Upper lobe of left lung (tissue), 6 donors: ENCODE data around the gene TBC1D1. TPM values are rescaled to one million over a fixed set of nuclear protein-coding genes. Genes with fewer than 3 reads are reported as not detected.

ENCODE experiments used
- ATAC-seq, 2 donors: fragments of 200-7000 bp; cut with Tn5 transposase; one replicate each; pipeline ENCODE4 v1.9.1; 2022; ENCODE audit warnings: mild to moderate bottlenecking in 2 of 2, moderate library complexity in 2 of 2; ENCODE audit not compliant: low FRiP score in 2 of 2
- DNase-seq, 2 donors: peaks; one replicate each; pipeline ENCODE4 v3.0.0-alpha.2; 2019 to 2020
- H3K27ac ChIP-seq, 4 donors: fragments of 200-600 bp; sonication (generic); one replicate each; pipeline ENCODE4 v1.5.1; 2016 to 2019
- H3K27me3 ChIP-seq, 4 donors: fragments of 200-600 bp; sonication (generic); one replicate each; pipeline ENCODE4 v1.5.1; 2017 to 2019
- H3K36me3 ChIP-seq, 4 donors: fragments of 200-600 bp; sonication (generic); one replicate each; pipeline ENCODE4 v1.5.1; 2016 to 2019
- H3K4me1 ChIP-seq, 4 donors: fragments of 200-600 bp; sonication (generic); one replicate each; pipeline ENCODE4 v1.5.1; 2018 to 2019
- H3K4me3 ChIP-seq, 4 donors: fragments of 200-600 bp; sonication (generic); one replicate each; pipeline ENCODE4 v1.5.1; 2017 to 2019; ENCODE audit warnings: mild to moderate bottlenecking in 2 of 4, moderate library complexity in 1 of 4
- H3K9me3 ChIP-seq, 4 donors: fragments of 200-600 bp; sonication (generic); one replicate each; pipeline ENCODE4 v1.5.1; 2018 to 2019
- CTCF ChIP-seq, 6 experiments: fragments of 450-650 bp in 4 of 6; fragments of 200-600 bp in 2 of 6; sonication (generic) in 2 of 6; IDR thresholded peaks; one replicate each; pipeline ENCODE4 v1.5.1; 2016 to 2019; ENCODE audit warnings: antibody characterized with exemption in 6 of 6
- EP300 ChIP-seq, 4 donors: sonication (generic); formaldehyde crosslinking; IDR thresholded peaks; one replicate each; pipeline ENCODE4 v1.5.1; 2017; ENCODE audit warnings: antibody characterized with exemption in 4 of 4, control low read depth in 2 of 4
- POLR2A ChIP-seq, 4 donors: fragments of 450-650 bp; IDR thresholded peaks; one replicate each; pipeline ENCODE4 v1.5.1; 2016 to 2017; ENCODE audit warnings: antibody characterized with exemption in 4 of 4, mild to moderate bottlenecking in 2 of 4
- POLR2AphosphoS5 ChIP-seq, 2 donors: sonication (generic); formaldehyde crosslinking; IDR thresholded peaks; one replicate each; pipeline ENCODE4 v1.5.1; 2017; ENCODE audit warnings: antibody characterized with exemption in 2 of 2
- WGBS, 2 donors: methylation state at CpG; one replicate each; pipeline ENCODE4 v1.1.5; 2017 to 2018; 5-methylcytosine and 5-hydroxymethylcytosine counted together
- total RNA-seq, 6 donors: library from RNA; depleted of rRNA in 4 of 6; stranded (reverse); fragments of >200 nt in 4 of 6; gene quantifications; one replicate each; pipeline versions ENCODE4 v1.1.0 to v1.2.1, GENCODE V29; 2016 to 2021
- donor health status: DM: no; HTN: no; CAD: no; lungs with moderate emphysema.
- donor health status: DM: no; HTN: yes; CAD: no; lungs with severe emphysema.

The TBC1D1 gene
- total RNA-seq, 6 donors from 2014 or later: 45.1 to 68.1 (median 58.0) TPM

- Histone ChIP-seq H3K27me3 (no peaks in the 10 kb centered on the region), H3K4me1 (peaks cover 15 to 35% (median 25%) of the 10 kb centered on the region in 4 donors), H3K27ac (peak overlapping the region in 2 of 4 donors; percentile 52 to 59), H3K36me3 (no peaks in the 10 kb centered on the region), H3K4me3 (no peak overlapping the region), H3K9me3 (no peaks in the 10 kb centered on the region)
- DNase-seq (no peak), ATAC-seq (no peak)
- TF ChIP-seq POLR2A (IDR thresholded peaks at IDR 0.05) (no peak), POLR2AphosphoS5 (IDR thresholded peaks at IDR 0.05) (no peak), CTCF (IDR thresholded peaks at IDR 0.05) (no peak), EP300 (IDR thresholded peaks at IDR 0.05) (no peak)
- WGBS, 2 donors: 72 to 73% methylated on average over 5 of the region's 5 CpGs
Measured at GRCh38 chr4:37982736-37983135, 91.9 kb downstream of the TBC1D1 start.

GRCh38 chr4:37983951-37984350, 93.1 kb downstream of the TBC1D1 start:
- TF ChIP-seq POLR2AphosphoS5 (IDR thresholded peaks at IDR 0.05) (no peak), CTCF (IDR thresholded peaks at IDR 0.05) (no peak)
- H3K4me3 ChIP-seq: no peak overlapping the region
- H3K4me1 ChIP-seq: peaks cover 10 to 29% (median 24%) of the 10 kb centered on the region in 4 donors
- H3K27me3 ChIP-seq: no peaks in the 10 kb centered on the region
- ATAC-seq (no peak), DNase-seq (no peak)
- no peak overlapping the region for H3K27ac ChIP-seq
- H3K9me3 ChIP-seq: no peaks in the 10 kb centered on the region
- no peaks in the 10 kb centered on the region for H3K36me3 ChIP-seq
- WGBS, 2 donors: 90 to 100% methylated on average over 1 of the region's 1 CpG

- DNase-seq (no peak), ATAC-seq (no peak)
- H3K36me3 ChIP-seq: no peaks in the 10 kb centered on the region
- no peak overlapping the region for H3K27ac ChIP-seq
- H3K4me3 ChIP-seq: no peak overlapping the region
- H3K4me1 ChIP-seq: peaks cover 22 to 43% (median 36%) of the 10 kb centered on the region in 4 donors
- TF ChIP-seq CTCF (IDR thresholded peaks at IDR 0.05): no peak
- TF ChIP-seq POLR2AphosphoS5 (IDR thresholded peaks at IDR 0.05): no peak
- TF ChIP-seq POLR2A (IDR thresholded peaks at IDR 0.05): no peak
- no peak for TF ChIP-seq EP300 (IDR thresholded peaks at IDR 0.05)
- H3K9me3 ChIP-seq: no peaks in the 10 kb centered on the region
- H3K27me3 ChIP-seq: no peaks in the 10 kb centered on the region
- WGBS, 2 donors: 76 to 89% methylated on average over 3 of the region's 3 CpGs
Measured at GRCh38 chr4:37985730-37986275, 94.9 kb downstream of the TBC1D1 start.

GRCh38 chr4:37988670-37989069, 97.8 kb downstream of the TBC1D1 start:
- H3K4me1 ChIP-seq: peaks cover 21 to 32% (median 30%) of the 10 kb centered on the region in 4 donors
- no peaks in the 10 kb centered on the region for H3K9me3 ChIP-seq
- no peak for TF ChIP-seq CTCF (IDR thresholded peaks at IDR 0.05)
- TF ChIP-seq EP300 (IDR thresholded peaks at IDR 0.05): no peak
- no peak for TF ChIP-seq POLR2A (IDR thresholded peaks at IDR 0.05)
- no peak for TF ChIP-seq POLR2AphosphoS5 (IDR thresholded peaks at IDR 0.05)
- peak overlapping the region in 2 of 4 donors; percentile 79 to 84 for H3K27ac ChIP-seq
- H3K36me3 ChIP-seq: no peaks in the 10 kb centered on the region
- ATAC-seq: peak in 1 of 2 donors; percentile 61
- no peaks in the 10 kb centered on the region for H3K27me3 ChIP-seq
- no peak overlapping the region for H3K4me3 ChIP-seq
- WGBS, 2 donors: 59 to 72% methylated on average over 5 of the region's 5 CpGs
- DNase-seq: no peak
